ENCODE data around the gene HRNR.

The HRNR gene

DNA sequence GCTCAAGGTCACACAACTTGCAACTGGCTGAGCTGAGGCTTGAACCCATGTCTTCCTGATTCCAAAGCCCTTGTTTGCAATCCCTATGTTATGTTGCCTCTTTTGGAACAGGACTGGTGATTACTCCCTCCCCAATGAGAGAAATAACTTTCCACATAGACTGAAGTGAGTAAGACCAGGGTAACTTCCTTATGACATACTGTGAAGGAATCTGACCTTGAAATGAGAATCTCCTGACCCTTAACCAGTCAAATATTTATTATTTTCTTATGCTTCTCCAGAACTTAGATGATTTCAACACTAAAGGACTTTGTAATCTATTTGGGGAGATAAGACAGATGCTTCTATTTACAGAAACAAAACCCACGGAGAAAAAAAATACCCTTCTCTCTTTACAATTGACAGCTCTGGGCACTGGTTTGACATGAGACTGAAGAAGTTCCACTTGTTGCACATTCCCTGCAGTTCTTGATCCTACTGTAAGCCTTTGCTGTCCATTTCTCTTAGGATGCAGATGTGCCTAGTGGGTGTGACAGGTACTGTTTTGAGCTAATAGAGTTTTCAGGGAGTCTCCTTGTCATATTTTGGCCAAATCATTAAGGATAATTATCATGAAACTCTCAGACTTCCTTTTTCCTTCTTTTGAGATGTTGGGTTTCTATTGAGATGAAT lies 61.1 kb downstream of the HRNR start:
- peak; percentile 95 for DNase-seq

More for the DNA sequence above, 61.1 kb downstream of the HRNR start:
- in situ Hi-C loops (cut with HindIII; ENCODE audit: low pct_ligation_motif_present, low pct_unique_long_range_greater_than_20kb, low sequenced_read_pairs): no loop called here
